WERI-Rb-1 (cell line): Measurements from ENCODE around the gene SYT17.

Experiments
- DNase-seq: peaks from one replicate; pipeline ENCODE4 v3.0.0-alpha.2; 2020
- H3K27ac ChIP-seq: fragments of 250-450 bp; sonication (Bioruptor Pico); 2 replicates; pipeline ENCODE4 v1.5.1; 2020; ENCODE audit warnings: mild to moderate bottlenecking, moderate library complexity
- H3K27me3 ChIP-seq: fragments of 250-450 bp; sonication (Bioruptor Pico); 2 replicates; pipeline ENCODE4 v1.5.1; 2021; ENCODE audit warnings: mild to moderate bottlenecking, low read depth, moderate library complexity; ENCODE audit not compliant: insufficient read depth, severe bottlenecking
- H3K36me3 ChIP-seq: fragments of 250-450 bp; sonication (Bioruptor Pico); 2 replicates; pipeline ENCODE4 v1.5.1; 2020; ENCODE audit warnings: mild to moderate bottlenecking, moderate library complexity
- H3K4me3 ChIP-seq: 2 replicates; pipeline ENCODE4 v1.5.1; 2011; ENCODE audit warnings: low read depth, mild to moderate bottlenecking, control low read depth, low read length
- H3K9me3 ChIP-seq: fragments of 250-450 bp; sonication (Bioruptor Pico); 2 replicates; pipeline ENCODE4 v1.5.1; 2021; ENCODE audit warnings: mild to moderate bottlenecking, moderate library complexity; ENCODE audit not compliant: severe bottlenecking
- CTCF ChIP-seq: IDR thresholded peaks from 2 replicates; pipeline ENCODE4 v1.5.1; 2011; ENCODE audit warnings: low read depth, mild to moderate bottlenecking, control low read depth, inconsistent platforms, low read length

SYT17 gene

DNA sequence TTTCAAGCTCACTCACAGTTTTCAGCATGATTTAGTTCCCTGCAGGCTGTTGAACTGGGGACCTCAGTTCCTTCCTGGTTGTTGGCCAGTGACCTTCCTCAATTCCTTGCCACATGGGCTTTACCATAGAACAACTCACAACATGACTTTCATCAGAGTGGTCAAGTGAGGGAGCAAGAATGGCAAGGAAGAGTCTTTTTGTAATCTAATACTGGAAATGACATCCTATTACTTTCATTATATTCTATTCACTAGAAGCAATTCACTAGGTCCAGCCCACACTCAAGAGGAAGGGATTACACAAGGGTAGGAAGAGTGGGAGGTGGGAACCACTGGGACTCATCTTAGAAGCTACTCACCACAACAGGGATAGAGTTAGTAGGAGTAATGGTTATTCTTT lies 57.6 kb downstream of the SYT17 start:
- Histone ChIP-seq H3K36me3 (no peaks in the 10 kb centered on the region), H3K4me3 (no peak overlapping the region), H3K27ac (no peak overlapping the region), H3K9me3 (no peaks in the 10 kb centered on the region), H3K27me3 (no peaks in the 10 kb centered on the region)
- TF ChIP-seq CTCF = no peak
- DNase-seq = no peak

DNA sequence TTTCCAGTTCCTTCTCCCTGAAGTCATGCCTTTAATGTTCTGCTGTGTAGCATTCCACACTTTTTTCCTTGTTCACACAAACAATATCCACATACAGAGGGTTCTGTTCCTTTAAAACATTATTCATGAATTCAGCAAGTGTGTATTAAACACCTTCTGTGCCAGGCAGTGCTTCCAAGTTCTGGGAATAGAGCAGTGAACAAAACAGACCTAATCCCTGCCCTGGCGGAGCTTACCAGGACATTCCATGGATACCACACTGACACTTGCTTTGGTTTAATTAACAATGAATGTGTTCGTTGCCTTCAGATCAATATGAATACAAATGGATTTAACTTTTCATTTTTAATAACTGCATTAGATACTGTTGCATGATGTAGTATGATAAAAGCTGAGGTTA lies 59.6 kb downstream of the SYT17 start:
- H3K4me3 ChIP-seq = no peak overlapping the region
- no peaks in the 10 kb centered on the region for H3K27me3 ChIP-seq
- TF ChIP-seq CTCF = no peak
- no peak overlapping the region for H3K27ac ChIP-seq
- no peaks in the 10 kb centered on the region for H3K36me3 ChIP-seq
- no peak for DNase-seq
- no peaks in the 10 kb centered on the region for H3K9me3 ChIP-seq

DNA sequence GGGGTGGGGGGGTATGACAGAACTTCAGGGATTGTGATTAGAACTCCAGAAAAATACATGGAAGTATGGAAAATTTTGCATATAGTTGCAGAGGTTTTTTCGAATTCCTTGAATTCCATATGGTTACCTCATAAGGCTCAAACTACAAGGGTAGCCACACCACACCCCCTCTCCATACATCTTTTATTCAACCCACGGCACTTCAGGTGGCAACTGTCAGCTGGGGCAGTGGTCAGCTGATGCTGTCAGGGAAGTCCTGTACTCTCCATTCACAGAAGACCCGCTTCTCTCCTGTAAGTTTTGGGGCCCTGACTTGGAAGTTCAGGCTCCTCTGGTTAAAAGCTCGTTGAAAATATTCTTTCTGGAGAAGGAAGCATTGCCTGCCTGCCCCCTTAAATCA lies 60.0 kb downstream of the SYT17 start:
- DNase-seq = no peak
- Histone ChIP-seq H3K9me3 (no peaks in the 10 kb centered on the region), H3K27ac (no peak overlapping the region), H3K36me3 (no peaks in the 10 kb centered on the region), H3K27me3 (no peaks in the 10 kb centered on the region), H3K4me3 (no peak overlapping the region)
- no peak for TF ChIP-seq CTCF

GRCh38 chr16:19228575-19228974 lies 60.5 kb downstream of the SYT17 start:
- no peaks in the 10 kb centered on the region for H3K27me3 ChIP-seq
- no peak for DNase-seq
- H3K9me3 ChIP-seq = no peaks in the 10 kb centered on the region
- H3K4me3 ChIP-seq = no peak overlapping the region
- no peak overlapping the region for H3K27ac ChIP-seq
- no peak for TF ChIP-seq CTCF
- H3K36me3 ChIP-seq = no peaks in the 10 kb centered on the region

GRCh38 chr16:19230575-19230974 lies 62.5 kb downstream of the SYT17 start:
- no peak for TF ChIP-seq CTCF
- H3K4me3 ChIP-seq = no peak overlapping the region
- no peak for DNase-seq

GRCh38 chr16:19231881-19232280 lies 63.8 kb downstream of the SYT17 start:
- Histone ChIP-seq H3K27me3 (no peaks in the 10 kb centered on the region), H3K36me3 (no peaks in the 10 kb centered on the region), H3K9me3 (no peaks in the 10 kb centered on the region), H3K27ac (no peak overlapping the region), H3K4me3 (no peak overlapping the region)
- no peak for TF ChIP-seq CTCF
- DNase-seq = no peak

More at GRCh38 chr16:19230575-19230974, 62.5 kb downstream of the SYT17 start:
- Histone ChIP-seq H3K27me3 (no peaks in the 10 kb centered on the region), H3K9me3 (no peaks in the 10 kb centered on the region), H3K27ac (no peak overlapping the region), H3K36me3 (no peaks in the 10 kb centered on the region)
